ENCODE measurements around the gene TRIM17.
A peak's percentile ranks its signal among the peaks of the same experiment; 100 is the strongest.
"Not testable (repeated sequence)": the region's sequence is repeated elsewhere in the genome, so short reads cannot be mapped to it uniquely, and the experiment has no call there.

The TRIM17 gene

DNA sequence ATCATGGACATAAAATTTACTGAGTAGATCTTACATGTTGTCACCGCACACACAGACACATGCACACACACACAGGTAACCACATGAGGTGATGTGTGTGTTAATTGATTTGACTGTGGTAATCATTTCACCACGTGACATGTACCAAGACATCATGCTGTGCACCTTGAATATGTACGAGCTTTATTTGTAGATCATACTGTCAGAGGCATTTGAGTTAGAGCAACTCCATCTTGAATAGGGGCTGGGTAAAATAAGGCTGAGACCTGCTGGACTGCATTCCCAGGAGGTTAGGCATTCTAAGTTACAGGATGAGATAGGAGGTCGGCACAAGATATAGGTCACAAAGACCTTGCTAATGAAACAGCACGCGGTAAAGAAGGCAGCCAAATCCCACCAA lies 31.7 kb upstream of the TRIM17 start:
- DNase-seq (ENCODE audit: low read depth in 2 of 3, low spot score in 2 of 3) = no peak

DNA sequence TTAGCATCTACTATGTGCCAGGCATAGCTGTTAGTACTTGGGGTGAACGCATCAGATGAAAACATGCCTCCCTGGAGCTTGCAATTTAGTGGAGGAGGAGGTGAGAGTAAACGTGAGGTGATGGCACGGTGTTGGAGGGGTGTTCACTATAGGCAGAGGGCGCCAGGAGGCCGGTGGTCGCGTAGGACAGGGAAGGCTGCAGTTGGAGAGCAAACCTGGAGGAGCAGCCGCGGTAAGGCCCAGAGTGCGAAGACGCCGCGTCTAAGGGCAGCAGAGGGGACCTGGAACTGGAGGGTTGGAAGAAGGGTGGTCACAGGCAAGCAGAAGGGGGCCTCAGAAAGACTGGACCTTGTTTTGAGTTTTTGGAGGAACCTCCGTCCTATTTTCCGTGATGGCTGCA lies 30.2 kb upstream of the TRIM17 start:
- no peak for DNase-seq (ENCODE audit: low read depth in 2 of 3, low spot score in 2 of 3)

DNA sequence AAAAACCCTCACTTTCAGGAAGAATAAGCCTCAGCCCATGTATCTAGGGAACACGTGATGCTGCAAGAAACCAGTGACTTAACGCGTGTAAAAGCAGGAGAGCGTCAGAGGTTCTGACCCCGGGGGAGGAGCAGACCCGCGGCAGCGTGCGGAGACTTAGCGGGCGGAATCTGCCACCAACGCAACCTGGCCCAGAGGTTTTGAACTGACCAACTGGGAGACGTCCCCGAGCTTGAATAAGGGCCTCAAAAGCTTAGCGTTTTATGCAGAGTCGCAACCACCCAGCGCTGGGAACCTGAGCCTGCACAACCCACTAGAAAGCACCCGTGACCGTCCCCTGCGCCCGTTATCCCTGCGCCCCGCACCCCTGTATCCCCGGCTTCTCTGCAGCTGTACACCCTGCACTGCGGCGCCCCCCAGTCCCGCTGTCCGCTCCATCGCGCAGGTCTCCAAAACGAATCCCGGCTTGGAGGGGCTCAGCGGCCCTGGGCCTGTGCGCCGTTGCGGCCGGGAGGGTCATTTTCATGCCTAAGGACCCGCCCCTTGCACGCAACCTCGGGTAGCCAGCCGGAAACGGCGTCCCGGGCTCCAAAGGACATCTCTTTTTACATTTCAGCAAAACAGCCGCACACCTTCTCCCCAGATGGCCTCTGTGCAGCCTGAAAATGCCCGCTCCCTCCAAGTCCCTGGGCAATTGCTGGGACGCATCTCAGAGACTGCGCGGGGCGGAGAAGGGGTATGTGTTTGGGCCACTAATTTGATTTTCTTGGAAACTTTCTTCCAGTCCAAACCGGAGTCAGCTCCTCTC lies 29.4 kb upstream of the TRIM17 start:
- DNase-seq (ENCODE audit: low read depth in 2 of 3, low spot score in 2 of 3) = peak in 1 of 3 experiments; percentile 11

DNA sequence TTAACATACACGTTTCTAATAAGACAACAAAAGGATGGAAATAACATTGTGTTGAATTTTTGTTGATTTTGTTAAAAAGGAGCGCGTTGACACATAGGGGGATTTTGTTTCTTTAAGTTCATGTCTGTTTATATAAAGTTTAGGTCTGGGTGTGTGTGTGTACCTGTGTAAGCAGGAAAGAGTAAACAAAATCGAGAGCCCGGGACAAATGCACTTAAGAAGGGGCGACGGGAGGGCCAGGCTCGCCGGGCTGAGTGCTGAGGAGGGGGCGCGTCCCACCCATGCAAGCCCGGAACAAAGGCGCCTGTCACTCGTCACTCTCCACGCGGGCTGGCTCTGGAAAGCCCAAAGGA lies 28.8 kb upstream of the TRIM17 start:
- no peak for DNase-seq (ENCODE audit: low read depth in 2 of 3, low spot score in 2 of 3)

DNA sequence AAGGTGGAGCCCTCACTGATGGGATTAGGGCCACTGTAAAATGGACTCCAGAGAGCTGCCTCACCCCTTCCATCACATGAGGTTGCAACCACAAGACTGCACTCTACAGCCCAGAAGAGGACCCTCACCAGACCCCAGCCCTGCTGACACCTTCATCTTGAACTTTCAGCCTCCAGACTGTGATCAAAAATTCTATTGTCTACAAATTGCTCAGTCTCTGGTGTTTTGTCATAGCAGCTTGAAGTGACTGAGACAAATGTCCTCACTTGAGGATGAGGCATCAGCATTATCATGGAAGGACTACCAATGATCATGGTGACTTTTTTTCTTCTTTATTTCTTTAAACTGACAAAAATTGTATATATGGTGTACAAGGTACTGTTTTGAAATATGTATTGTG lies 26.7 kb upstream of the TRIM17 start:
- no peak for DNase-seq (ENCODE audit: low read depth in 2 of 3, low spot score in 2 of 3)

DNA sequence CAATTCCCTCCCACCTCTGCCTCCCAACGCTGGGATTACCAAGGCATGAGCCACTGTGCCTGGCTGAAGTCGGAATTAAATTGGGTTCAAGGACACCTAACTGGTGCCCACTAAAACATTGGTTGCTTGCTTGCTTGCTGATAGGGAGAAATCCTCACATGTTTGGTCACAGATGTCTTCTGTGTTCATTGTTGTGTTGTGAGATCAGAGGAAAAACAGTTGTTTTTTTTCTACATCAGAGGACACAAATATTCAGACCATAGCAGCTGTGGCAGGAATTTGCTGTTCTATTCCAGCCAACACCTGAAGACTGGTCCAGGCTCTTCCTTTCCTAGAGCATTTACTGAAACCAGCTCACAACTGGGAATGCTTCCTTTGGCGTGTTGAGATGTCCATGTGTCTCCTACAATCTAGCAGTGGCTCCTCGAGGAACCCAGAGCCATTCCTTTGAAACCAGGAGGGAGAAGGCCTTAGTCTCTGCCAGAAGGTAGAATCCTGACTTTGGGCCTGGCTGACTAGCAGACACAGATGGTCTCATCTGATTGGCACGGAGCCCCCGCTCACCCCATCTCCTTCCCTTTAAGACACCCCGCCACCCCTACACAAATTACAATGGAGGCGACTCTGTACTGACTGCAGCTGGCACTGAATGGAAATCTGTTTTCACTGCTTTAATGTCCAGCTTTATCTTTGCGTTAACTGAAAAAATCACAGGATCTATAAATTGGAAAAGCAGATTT lies 24.3 kb upstream of the TRIM17 start:
- DNase-seq (ENCODE audit: low read depth in 2 of 3, low spot score in 2 of 3) = no peak

DNA sequence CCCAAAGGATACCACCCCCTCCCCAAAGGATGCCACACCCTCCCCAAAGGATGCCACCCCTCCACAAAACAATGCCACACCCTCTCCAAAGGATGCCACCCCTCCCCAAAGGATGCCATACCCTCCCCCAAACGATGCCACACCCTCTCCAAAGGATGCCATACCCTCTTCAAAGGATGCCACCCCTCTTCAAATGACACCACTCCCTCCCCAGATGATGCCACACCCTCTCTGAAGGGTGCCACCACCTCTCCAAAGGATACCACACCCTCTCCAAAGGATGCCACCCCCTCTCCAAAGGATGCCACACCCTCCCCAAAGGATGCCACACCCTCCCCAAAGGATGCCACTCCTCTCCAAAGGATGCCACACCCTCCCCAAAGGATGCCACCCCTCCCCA lies 21.6 kb upstream of the TRIM17 start:
- DNase-seq (ENCODE audit: low read depth in 2 of 3, low spot score in 2 of 3) = no peak

DNA sequence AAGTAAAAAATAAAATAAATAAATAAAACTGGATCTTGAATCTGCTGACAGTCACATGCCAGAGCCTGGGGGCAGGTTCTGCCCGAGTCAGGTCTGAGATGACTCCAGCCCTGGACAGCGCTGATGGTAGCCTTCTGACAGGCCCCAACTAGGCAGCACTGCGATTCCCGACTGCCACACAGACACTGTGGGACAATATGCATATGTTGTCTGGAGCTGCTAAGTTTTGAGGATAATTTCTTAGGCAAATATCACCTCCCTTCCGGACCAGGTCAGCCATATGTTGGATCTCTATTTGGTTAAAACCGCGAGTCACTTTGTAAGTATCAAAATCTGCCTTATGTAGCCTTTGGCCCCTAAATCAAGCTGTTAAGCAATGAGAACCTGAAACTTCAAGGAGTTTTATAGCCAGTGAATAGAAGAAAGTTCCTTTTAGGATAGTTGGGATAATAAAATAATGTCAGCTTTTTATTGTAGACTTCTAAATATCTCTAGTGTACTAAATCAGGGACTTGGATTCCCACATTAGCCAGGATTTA lies 20.8 kb upstream of the TRIM17 start:
- no peak for DNase-seq (ENCODE audit: low read depth in 2 of 3, low spot score in 2 of 3)

DNA sequence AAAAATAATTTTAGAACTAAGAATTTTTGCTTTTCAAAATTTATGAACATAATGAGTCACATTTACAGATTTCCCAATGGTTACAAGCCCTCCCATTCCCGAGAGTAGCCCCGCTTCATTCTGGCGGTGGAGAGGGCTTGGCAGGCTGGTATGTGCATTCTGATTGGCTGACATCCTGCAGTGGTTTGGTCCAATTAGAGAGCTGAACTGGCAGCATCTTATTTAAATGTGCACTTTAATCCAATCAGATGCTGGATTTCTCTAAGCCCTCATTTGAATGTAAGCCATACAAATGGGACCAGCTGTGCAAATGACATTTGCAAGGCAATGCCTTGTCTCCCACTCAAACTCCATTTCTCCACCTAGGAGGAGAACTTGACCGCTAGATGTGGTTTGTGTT lies 18.0 kb upstream of the TRIM17 start:
- no peak for DNase-seq (ENCODE audit: low read depth in 2 of 3, low spot score in 2 of 3)

DNA sequence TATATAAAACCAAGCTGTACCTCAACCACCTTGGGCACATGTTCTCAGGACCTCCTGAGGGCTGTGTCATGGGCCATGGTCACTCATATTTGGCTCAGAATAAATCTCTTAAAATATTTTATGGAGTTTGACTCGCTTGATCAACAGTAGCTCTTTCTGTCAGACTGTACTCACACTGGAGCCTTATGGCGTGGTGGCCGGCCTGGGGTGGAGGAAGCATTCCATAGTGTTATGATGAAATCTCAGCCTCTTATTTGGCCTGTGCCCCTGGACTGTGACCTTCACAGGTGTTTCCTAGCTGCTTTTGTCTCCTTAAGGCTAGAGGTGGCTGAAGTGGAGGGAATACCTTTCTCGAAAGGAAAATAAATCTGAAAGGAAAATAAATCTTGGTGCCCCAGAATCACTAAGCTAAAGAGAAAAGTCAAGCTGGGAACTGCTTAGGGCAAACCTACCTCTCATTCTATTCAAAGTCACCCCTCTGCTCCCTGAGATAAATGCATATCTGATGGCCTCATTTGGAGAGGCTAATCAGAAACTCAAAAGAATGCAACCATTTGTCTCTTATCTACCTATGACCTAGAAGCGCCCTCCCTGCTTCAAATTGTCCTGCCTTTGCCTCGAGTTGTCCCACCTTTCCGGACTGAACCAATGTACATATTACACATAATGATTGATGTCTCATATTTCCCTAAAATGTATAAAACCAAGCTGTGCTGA lies 16.8 kb upstream of the TRIM17 start:
- not testable (repeated sequence) for DNase-seq (ENCODE audit: low read depth in 2 of 3, low spot score in 2 of 3)

DNA sequence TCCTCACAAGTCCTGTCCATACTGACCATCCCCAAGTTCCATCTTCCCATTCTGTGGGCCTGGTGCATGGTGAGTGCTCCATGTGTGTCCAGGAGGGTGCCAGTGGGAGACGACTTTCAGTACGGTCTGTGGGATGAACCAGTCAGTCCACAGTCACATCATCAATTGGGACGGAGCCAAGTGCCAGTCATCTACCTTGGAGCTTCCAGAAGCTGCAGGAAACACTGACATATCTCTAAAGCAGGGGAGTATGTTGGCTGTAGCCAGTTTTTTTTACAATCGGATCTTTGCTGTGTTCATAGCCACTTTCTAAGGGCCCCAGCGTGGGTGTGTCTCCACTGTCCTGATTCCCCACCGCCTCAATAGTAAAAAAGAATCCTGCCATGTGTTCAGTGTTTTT lies 13.6 kb upstream of the TRIM17 start:
- no peak for DNase-seq (ENCODE audit: low read depth in 2 of 3, low spot score in 2 of 3)

DNA sequence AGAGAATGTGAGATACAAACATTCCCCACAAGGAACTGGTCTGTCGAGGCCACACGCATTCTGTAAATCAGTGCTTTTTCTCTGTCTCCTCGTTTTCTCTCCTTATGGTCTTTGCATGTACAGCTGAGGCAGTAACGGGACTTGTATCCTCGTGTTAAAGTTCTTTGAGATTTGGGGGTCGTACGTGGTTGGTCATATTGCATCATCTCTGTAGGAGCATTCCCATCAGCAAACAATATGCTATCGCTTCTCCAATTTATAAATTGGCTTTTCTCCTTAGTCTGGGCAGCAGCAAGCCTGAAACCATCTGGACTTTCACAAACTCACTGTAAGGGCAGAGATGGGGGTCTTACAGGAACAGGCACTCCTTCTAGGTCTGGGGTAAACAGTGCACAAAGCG lies 13.0 kb upstream of the TRIM17 start:
- no peak for DNase-seq (ENCODE audit: low read depth in 2 of 3, low spot score in 2 of 3)

DNA sequence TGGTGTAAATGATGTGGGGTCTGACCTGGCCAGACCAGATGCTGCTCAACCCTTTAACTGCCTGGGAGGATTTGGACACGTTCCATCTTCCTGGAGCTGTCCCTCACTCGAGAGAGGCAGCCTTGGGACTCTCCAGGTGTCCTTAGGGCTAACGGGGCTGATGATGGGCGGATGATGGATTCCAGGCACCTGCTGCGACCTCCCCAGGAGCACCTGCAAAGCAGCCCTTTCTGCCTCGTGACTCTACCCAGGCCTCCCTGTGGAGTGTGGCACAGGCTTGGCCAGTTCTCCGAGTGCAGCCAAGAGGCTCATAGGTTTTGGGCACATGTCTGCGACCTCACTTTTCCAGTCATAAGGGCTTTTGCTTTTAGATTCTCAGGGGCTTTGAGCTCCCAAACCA lies 12.3 kb upstream of the TRIM17 start:
- no peak for DNase-seq (ENCODE audit: low read depth in 2 of 3, low spot score in 2 of 3)

DNA sequence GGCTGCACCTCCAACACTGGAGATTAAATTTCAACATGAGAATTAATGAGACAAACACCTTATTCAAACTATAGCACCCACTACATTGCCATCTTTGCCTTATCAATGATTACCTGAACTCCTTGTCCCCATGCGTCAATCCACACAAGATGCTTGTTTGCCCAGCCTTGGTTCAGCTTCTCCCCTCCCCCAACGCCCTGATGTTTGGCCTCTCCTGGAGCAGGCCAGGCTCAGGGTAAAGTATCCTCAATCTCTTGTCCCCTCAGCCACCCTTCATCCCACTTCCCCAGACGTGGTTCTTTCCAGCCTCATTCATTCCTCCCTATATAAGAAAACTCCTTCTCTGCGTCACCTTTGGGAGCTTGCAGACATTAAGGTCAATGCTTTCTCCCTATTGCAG lies 11.8 kb upstream of the TRIM17 start:
- DNase-seq (ENCODE audit: low read depth in 2 of 3, low spot score in 2 of 3) = no peak

DNA sequence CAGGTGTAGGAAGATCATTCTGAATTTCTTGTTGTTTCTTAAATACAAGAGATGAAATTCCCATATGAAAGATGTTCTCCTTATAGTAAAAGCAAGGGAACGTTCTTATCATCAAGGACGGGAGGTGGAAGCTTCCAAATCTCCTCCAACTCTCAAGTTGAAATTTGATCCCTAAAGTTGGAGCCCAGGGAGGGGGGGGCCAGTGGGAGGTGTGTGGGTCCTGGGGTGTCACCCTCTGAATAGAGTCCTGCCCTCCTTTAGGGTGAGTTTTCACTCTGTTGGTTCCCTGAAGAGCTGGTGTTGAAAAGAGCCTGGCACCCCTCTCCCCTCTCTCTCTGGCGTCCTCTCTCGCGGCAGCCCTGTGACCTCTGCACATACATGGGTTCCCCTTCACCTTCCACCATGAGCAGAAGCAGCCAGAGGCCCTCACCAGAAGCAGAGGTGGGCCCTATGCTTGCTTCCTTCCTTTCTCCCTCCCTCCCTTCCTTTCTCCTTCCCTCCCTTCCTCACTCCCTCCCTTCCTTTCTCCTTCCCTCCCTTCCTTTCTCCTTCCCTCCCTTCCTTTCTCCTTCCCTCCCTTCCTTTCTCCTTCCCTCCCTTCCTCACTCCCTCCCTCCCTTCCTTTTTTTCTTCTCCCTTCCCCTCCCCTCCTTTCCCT lies 10.0 kb upstream of the TRIM17 start:
- DNase-seq (ENCODE audit: low read depth in 2 of 3, low spot score in 2 of 3) = no peak

DNA sequence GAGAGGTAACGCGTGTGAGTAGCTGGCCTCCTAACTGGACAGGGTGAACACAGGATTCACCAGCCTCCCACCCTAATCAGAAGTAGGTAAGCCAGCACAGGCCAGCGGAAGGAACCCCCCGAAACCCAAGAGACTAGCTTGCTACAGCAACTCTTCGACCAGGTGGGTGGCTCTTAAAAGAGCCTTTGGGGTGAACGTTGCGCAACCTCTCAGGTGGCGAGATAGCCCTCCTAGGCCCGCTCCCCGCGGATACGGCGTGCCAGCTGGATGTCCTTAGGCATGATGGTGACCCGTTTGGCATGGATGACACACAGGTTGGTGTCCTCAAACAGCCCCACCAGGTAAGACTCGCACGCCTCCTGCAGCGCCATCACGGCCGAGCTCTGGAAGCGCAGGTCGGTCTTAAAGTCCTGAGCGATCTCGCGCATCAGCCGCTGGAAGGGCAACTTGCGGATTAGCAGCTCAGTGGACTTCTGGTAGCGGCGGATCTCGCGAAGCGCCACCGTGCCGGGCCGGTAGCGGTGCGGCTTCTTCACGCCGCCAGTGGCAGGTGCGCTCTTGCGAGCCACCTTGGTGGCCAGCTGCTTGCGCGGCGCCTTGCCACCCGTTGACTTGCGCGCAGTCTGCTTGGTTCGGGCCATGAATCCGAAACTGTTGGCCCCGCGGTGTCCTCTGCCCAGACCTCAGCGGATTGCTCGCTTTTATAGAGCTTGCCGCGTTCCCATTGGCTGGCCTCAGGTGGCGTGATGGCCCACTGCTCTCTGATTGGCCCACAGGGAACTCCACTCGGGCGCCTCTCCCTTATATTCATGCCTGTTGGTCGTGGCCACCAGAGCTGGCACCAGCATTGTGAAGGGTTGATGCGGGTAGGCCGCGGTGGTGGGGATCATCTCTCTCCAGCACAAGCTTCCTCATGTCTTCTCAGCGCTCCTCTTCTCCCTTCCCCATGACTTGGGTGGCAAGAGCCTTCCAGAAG lies 8.3 kb upstream of the TRIM17 start:
- no peak for DNase-seq (ENCODE audit: low read depth in 2 of 3, low spot score in 2 of 3)

DNA sequence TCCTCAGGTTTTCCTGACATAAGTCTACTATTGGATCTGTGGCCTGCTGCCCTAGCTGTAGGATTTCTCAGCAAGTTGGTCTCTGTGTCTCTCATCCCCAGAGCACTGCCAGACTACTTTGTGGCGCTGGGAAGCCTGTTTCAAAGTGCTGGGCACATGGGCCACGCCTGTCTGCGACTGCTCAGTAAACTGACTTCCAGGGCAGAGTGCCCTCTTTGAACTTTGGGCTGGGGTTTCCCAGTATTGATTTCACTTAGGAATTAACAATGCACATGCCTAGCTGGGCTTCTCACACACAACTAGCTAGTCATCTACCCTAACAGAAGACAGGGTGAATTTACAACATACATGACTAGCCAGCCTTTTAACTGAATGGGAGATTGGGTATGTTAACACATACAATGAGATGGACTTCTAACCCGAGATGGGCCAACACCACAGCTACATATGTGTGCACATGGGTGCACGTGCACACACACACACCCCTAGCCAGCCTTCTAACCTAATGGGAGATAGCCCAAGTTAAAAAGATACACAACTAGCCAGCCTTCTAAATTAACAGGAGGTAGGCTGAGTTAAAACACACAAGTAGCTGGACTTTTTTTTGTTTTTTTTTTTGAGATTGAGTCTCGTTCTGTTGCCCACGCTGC lies 6.9 kb upstream of the TRIM17 start:
- no peak for DNase-seq (ENCODE audit: low read depth in 2 of 3, low spot score in 2 of 3)

DNA sequence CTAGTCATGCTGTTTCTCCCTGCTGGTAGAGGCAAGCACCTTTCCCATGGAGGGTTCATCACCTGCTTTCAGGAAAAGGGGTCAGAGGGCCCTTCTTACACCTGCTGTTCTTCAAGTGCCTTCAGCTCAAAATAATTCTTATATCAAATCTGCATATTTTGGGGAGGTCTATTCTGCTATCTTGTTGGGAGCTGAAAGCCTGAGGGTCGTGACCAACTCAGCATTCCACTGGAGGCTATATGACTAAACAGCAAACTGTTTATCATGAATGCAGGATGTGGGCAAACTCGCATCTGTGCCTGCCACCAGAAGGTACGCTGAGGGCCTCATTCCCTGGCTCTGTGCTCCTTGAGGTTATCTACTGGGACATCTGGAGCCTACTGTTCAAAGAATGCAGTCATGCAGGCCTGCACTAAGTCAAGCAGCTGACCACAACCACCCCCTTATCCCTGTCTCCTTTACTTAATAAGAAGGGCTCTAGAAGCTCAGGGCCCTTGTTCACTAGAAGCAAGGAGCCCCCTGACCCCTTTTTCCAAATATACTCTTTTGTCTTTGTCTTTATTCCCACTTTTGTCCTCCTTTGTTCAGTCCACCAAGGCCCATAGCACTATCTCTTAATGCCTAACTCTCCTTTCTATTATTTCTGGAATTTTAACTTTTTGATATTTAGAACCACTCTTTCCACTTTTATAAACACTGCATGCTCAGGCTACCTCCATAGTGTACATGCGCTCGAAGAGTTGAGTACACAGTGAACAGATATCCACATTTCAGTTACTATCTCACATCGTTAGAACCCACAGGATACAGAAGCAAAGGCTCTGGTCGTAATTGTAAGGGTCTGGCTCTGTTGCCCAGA lies 4.5 kb upstream of the TRIM17 start:
- DNase-seq (ENCODE audit: low read depth in 2 of 3, low spot score in 2 of 3) = no peak
